GM12892 (cell line): Measurements from ENCODE around the gene DIAPH1.

Experiments used
- POLR2A ChIP-seq: IDR thresholded peaks from 2 replicates; pipeline ENCODE4 v1.6.1; 2011; ENCODE audit warnings: low read depth, low read length, control low read depth
- POLR2AphosphoS5 ChIP-seq: IDR thresholded peaks from 2 replicates; pipeline ENCODE4 v1.6.1; 2011; ENCODE audit warnings: low read depth, low read length, control low read depth

DNA sequence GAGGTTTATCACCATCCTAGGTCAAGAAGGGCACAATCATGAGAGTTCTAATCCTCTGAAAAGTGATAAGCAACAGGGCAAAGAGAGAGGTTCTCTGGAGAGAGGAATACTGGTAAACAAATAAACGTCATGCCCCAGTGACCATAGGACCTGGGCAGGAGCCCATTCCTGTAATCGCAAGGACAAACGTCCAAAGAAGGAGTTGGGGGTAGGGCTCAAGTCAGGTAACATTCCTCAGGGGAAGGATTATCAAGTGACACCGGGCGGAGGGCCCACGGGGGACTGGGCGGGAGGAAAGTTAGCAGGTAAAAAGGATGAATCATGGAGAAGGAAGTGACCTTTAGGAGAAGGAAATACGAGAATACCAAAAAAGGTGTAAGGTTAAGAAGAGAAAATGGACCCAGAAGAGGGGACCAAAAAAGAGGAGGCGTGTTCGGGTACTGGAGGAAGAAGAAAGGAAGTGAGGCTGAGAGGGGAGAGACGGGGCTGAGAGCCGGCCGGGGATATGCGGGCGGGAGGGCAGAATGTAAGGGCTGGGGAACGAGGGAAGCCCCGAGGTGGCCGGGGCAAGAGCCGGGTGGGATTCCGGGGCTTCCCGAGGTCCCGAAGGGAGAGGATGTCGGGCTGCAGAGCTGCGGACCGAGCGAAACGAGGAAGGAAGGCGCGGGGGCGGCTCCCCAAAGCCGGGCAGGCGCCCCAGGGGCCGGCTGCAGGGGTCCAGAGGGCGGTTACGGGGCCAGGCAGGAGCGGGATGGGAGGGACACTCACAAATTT is 583 bp downstream of the DIAPH1 start:
- TF ChIP-seq POLR2A, result no peak
- TF ChIP-seq POLR2AphosphoS5, result no peak; the same call in 1 of the 2 replicates
